Globus pallidus (tissue), 1 donor: Measurements from ENCODE around the gene P2RX4.
"Not testable (repeated sequence)": the region's sequence is repeated elsewhere in the genome, so short reads cannot be mapped to it uniquely, and the experiment has no call there.

Source experiments
- DNase-seq: peaks from one replicate; pipeline ENCODE4 v3.0.0-alpha.2; 2015; ENCODE audit warnings: low spot score

Gene P2RX4

DNA sequence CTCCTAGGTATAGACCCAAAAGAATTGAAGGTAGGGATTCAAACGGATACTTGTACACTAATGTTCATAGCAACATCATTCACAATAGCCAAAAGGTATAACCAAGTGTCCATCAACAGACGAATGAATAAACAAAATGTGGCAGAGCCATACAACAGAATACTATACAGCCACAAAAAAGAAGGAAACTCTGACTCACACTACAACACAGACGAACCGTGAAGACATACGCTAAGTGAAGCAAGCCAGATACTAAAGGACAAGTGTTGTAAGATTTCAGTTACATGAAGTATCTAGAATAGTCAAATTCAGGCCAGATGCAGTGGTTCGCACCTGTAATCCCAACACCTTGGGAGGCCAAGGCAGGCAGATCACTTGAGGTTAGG lies 67.4 kb downstream of the P2RX4 start:
- no peak for DNase-seq

DNA sequence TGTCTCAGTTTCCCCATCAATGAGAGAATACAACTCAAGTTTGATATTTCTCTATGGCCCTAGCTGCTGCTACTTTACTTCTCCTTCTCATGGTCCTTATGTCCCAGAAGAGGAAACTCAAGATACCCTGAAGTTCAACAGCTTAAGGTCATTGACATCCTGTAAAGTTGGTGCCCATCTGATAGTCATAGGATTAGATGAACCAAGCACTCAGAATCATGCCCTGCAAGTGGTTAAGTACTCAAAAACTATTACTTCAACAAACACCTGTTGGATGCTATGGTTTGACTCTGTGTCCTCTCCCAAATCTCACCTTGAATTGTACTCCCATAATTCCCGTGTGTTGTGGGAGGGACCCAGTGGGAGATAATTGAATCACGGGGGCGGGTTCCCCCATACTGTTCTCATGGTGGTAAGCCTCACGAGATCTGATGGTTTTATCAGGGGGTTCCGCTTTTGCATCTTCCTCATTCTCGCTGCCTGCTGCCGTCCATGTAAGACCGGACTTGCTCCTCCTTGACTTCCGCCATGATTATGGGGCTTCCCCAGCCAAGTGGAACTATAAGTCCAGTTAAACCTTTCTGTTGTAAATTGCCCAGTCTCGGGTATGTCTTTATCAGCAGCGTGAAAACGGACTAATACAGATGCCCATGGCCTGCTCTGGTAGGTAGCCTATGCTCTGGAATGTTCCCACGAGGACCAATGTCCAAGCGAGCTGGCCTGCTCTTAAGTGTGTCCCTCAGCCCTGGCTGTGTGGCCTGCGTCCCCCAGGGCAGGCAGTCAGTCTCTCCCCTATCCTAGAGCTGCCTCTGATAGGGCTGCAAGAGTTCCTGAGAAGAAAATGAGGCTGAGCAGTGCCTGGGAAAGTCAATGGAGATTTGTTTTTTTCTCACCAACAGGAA lies 68.5 kb downstream of the P2RX4 start:
- no peak for DNase-seq

DNA sequence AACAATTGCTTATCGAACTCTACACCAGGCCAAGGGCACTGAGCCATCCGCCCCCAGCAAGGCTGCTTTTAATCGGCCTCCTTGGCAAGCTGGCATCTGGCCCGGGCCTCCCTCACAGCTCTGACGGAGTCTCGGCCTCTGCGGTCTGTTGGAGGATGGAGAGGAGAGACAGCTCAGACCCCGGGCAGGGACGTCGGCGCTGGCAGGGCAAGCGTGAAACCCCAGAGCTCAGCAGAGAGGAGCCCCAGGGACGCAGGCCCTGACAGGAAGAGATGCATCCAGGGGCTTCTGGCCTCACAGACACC lies 69.1 kb downstream of the P2RX4 start:
- DNase-seq: no peak

DNA sequence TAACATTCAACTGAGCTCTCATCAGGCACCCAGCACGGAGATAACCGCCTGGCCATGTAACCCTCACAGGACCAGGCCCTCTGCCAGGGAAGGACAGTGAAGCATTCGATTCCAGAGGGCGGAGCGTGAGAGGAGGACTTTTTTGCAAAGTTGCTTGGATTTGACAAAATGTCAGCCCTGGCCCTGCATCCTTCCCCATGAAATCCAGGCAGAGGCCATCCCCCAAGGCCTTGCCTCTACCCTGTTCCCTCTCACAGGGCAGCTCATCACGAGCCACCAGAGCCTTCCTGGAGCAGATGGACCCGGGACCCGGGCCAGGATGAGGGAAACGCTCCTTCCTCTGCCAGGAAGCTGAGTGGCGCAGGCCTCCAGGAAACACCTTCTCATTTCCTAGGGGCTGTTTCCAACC lies 69.6 kb downstream of the P2RX4 start:
- DNase-seq: no peak

DNA sequence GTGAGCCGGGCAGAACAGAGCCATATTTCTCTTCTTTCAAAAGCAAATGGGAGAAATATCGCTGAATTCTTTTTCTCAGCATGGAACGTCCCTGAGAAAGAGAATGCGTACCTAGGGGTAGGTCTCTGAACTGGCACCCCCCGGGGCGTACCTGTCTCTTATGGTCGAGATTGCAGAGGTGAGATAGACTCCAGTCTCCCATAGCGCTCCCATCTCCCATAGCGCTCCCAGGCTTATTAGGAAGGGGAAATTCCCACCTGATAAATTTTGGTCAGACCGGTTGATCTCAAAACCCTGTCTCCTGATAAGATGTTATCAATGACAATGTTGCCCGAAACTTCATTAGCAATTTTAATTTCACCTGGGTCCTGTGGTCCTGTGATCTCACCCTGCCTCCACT lies 70.6 kb downstream of the P2RX4 start:
- not testable (repeated sequence) for DNase-seq

DNA sequence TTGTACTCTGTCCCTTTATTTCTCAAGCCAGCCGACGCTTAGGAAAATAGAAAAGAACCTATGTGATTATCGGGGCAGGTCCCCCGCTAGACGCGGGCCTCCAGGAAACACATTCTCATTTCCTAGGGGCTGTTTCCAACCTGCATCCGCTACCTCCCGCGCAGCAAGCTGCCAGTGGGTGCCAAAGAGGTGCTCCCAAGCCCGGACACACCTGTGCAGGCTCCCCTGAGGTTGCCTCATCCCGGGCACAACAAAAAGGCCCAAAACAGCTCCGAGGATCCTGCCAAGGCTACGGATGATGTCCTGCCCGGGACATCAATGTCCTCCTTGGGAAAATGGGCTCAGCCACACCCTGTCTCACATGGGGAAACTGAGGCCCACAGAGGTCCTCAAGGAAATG lies 71.2 kb downstream of the P2RX4 start:
- DNase-seq: not testable (repeated sequence)

DNA sequence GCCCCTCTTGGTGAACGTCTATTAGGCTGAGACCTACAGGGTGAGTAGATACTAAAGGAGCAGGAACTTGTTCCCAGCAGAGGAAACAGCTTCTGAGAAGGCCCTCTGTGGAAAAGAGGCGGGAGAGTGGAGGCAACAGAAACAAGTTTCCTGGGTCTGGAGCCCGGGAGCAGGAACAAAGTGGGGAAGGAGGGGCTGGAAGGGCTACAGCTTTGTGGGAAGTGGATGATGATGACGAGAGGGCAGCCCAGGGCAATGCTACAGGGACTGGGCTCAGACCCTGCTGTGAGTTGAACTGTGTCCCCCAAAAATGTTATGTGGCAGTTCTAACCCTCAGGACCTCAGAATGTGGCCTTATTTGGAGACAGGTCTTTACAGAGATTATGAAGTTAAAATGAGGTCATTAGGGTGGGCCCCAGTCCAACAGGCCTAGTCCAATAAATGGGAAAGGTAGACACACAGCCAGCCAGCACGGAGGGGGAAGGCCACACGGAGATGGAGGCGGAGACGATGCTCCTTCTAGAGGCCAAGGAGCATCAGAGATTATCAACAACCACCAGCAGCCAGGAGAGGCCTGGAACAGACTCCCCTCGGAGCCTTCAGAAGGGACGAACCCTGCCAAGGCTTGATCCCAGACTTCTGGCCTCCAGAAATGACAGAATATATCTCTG lies 72.3 kb downstream of the P2RX4 start:
- no peak for DNase-seq

DNA sequence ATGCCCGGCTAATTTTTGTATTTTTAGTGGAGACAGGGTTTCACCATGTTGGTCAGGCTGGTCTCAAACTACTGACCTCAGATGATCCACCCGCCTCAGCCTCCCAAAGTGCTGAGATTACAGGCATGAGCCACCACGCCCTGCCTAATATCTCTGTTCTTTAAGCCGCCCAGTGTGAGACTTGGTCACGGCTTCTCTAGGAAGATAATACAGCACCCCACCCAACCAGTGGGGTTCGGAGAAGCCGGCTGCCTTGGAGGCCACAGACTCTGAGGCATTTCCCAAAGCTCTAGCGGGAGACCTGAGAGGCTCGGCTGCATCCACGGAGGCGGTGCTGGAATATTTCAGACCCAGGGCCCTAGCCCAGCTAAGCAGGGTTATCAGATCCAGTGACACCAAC lies 73.0 kb downstream of the P2RX4 start:
- DNase-seq: not testable (repeated sequence)

DNA sequence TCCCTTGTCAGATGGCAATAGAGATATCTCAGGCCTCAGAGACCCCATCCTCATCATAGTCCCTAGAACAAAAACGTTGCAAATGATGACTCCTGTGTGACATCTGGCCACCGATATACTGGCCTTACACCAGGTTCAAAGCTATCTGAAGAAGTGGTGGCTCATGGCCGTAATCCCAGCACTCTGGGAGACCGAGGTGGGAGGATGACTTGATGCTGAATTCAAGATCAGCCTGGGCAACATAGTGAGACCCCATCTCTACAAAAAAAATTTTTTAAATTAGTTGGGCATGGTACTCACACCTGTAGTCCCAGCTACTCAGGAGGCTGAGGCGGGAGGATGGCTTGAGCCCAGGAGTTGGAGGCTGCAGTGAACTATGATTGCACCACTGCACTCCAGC lies 73.5 kb downstream of the P2RX4 start:
- no peak for DNase-seq
